22Rv1 (cell line): Measurements from ENCODE around the gene SETX.

ENCODE experiments used
- ZFX ChIP-seq: fragments of 450-650 bp; IDR thresholded peaks from 2 replicates; pipeline ENCODE4 v1.6.1; 2017; ENCODE audit warnings: antibody characterized with exemption, borderline replicate concordance
- TF ChIP-seq, protein P1 (sequence below): fragments of 450-650 bp; IDR thresholded peaks from 2 replicates; pipeline ENCODE4 v1.5.1; 2017; ENCODE audit warnings: mild to moderate bottlenecking

DNA sequence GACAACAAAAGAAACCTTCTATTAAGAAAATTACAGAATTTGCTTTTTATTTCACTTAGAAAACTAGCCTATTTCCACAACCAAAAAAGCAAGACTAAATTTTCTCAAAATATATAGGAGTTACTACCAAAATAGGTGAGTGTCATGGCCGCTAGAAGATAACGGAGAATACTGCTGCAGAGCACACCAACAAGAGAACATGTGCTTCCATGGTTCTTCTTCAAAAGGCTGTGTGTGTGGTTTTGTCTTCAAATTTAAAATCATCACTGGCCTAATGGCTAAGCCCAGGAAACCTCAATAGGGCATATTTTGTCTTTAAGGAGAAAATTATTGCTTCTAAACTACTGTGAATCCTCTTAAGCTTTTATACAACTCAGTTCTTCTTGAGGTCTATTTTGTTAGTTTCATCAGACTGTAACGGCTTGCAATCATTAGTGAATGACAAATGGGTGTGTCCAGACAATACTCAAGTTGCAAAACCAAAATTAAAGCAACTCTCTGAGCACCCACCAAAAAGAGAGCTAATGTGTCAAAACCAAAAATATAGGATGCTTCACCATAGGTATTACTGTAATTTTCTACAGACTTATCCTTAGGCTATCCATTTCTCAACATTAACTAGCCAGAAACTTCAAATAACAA is 3.3 kb downstream of the SETX start:
- no peak for TF ChIP-seq ZFX
- TF ChIP-seq, protein P1, sequence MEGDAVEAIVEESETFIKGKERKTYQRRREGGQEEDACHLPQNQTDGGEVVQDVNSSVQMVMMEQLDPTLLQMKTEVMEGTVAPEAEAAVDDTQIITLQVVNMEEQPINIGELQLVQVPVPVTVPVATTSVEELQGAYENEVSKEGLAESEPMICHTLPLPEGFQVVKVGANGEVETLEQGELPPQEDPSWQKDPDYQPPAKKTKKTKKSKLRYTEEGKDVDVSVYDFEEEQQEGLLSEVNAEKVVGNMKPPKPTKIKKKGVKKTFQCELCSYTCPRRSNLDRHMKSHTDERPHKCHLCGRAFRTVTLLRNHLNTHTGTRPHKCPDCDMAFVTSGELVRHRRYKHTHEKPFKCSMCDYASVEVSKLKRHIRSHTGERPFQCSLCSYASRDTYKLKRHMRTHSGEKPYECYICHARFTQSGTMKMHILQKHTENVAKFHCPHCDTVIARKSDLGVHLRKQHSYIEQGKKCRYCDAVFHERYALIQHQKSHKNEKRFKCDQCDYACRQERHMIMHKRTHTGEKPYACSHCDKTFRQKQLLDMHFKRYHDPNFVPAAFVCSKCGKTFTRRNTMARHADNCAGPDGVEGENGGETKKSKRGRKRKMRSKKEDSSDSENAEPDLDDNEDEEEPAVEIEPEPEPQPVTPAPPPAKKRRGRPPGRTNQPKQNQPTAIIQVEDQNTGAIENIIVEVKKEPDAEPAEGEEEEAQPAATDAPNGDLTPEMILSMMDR = no peak
